Stimulated activated CD8-positive, alpha-beta memory T cell treated with anti-CD3 and anti-CD28 coated beads, Interleukin-7, amount 100 ng/mL, for 24 hours (primary cell): ENCODE results near the gene TTC38.

Experiments used
- DNase-seq: peaks from one replicate; pipeline ENCODE4 v3.0.0-alpha.2; 2020; ENCODE audit warnings: low read depth

TTC38 gene

GRCh38 chr22:46278656-46279645 is 11.1 kb downstream of the TTC38 start:
- no peak for DNase-seq

- no peak for DNase-seq
These were observed 12.4 kb downstream of the TTC38 start for GRCh38 chr22:46280063-46280817.

- DNase-seq = no peak
These were observed 13.3 kb downstream of the TTC38 start for GRCh38 chr22:46280999-46281623.

GRCh38 chr22:46281866-46282678 is 14.3 kb downstream of the TTC38 start:
- DNase-seq = no peak

GRCh38 chr22:46286006-46286405 is 18.2 kb downstream of the TTC38 start:
- no peak for DNase-seq

GRCh38 chr22:46286941-46287872 is 19.4 kb downstream of the TTC38 start:
- no peak for DNase-seq

GRCh38 chr22:46287873-46288751 is 20.3 kb downstream of the TTC38 start:
- DNase-seq = no peak

GRCh38 chr22:46288846-46289243 is 21.0 kb downstream of the TTC38 start:
- no peak for DNase-seq

- DNase-seq = no peak
These were observed 21.6 kb downstream of the TTC38 start for GRCh38 chr22:46289244-46289891.

GRCh38 chr22:46290121-46290842 is 22.5 kb downstream of the TTC38 start:
- DNase-seq = no peak

- DNase-seq = no peak
These were observed 23.3 kb downstream of the TTC38 start for GRCh38 chr22:46290843-46291785.

- DNase-seq = no peak
These were observed 24.4 kb downstream of the TTC38 start for GRCh38 chr22:46292173-46292572.

- no peak for DNase-seq
These were observed 24.9 kb downstream of the TTC38 start for GRCh38 chr22:46292732-46293131.

GRCh38 chr22:46293577-46294260 is 25.9 kb downstream of the TTC38 start:
- no peak for DNase-seq

- DNase-seq = no peak
These were observed 27.0 kb downstream of the TTC38 start for GRCh38 chr22:46294784-46295183.

GRCh38 chr22:46295277-46295971 is 27.6 kb downstream of the TTC38 start:
- DNase-seq = no peak
